GM19193 (cell line): ENCODE data around the gene KCNA5.

Source experiments
- POLR2A ChIP-seq: IDR thresholded peaks from 4 replicates; pipeline ENCODE4 v1.6.1; 2011; ENCODE audit not compliant: insufficient read depth, insufficient read length; ENCODE audit errors: extremely low read depth

The KCNA5 gene

GRCh38 chr12:5017638-5018348 is 25.9 kb upstream of the KCNA5 start:
- no peak for TF ChIP-seq POLR2A

DNA sequence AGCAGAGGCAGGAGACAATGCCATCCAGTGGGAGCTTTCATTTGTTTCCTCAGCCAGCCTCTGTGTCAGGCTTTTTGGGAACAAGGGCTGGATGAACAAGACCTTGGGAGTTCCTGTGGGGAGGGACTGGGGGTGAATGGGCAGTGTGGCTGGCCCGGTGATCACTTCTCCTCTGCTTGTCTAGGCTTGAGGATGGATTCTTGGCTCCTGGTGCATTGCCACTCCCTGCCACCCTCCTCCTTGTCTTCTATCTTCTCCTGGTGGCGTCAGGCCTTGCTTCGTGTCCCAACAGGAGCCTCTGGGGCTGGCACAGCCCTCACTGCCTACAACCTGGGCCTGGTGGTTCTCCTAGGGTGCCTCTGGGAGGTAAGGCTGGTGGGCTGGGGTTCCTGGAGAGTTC is 25.0 kb upstream of the KCNA5 start:
- no peak for TF ChIP-seq POLR2A

DNA sequence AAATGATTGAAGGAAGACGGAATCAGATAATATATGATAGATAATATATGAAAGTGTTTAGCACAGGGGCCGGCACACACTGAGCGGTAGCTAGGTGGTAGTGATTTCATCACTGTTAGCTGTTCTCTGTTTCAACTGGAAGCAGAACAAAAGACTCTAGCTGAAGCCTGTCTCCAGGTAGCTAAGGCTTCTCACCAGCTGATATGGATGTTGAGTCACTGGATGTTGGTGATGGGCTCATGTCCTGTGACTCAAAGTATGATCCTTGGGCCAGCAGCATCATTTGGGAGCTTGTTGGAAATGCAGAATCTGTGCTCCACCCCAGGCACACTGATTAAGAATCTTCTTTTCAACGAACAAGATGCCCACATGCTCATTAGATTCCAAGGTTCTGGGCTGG is 21.7 kb upstream of the KCNA5 start:
- no peak for TF ChIP-seq POLR2A

DNA sequence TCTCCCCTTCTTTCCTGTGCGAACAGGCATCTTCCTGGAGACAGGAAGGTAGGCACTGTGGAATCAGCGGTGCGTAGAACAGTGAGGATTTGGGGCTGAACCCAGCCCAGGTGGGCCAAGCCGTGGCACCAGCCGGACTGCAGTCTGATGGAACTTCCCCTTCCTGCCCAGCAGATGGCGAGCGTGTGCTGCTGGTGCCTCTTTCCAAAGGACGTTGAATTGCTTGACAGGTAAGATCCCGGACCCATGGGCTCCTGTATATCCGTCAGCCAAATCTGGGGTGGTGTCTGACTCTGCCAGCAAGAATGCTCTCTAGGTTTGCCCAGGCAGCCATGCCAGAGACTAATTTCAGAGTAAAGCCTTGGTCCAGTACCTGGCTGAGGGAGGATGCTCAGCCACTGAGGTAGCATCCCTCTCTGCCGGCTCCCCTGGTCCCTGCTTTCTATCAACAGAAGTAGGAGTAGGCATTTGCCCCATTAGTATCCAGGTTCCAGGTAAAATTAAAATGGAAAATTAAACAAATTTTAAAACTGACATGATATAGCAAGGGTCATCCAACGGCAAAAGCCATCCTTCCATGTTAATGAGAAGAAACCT is 21.1 kb upstream of the KCNA5 start:
- TF ChIP-seq POLR2A = no peak

GRCh38 chr12:5023842-5024241 is 19.8 kb upstream of the KCNA5 start:
- TF ChIP-seq POLR2A = no peak

DNA sequence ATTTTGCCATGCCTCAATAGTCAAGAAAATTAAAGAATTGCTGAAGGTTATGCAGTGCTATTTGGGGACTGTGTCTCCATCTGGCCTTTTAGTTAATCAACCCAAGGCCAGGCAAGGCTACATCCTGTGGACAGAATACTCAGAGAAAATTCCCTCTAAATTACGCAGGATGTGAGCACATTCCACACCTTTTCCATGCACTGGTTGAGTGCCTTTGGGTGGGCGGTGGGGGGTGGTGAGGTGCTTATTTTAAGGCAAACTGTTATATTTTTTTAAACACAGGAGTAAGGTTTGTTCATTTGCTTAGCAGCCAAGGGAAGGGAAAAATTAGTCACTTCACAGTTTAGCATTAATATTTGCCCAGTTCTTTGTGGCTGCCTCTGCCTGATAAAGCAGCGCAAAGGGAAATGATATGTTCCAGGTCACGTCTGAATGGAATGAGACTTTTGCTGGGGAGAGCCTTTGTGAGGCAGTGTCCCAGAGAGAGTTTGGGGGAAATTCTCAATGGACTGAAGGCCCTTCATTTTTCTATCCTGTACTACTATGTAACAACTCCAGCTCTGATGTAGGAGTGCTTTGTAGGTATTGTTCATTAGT is 17.2 kb upstream of the KCNA5 start:
- no peak for TF ChIP-seq POLR2A

GRCh38 chr12:5027046-5027821 is 16.4 kb upstream of the KCNA5 start:
- no peak for TF ChIP-seq POLR2A

GRCh38 chr12:5030066-5030465 is 13.6 kb upstream of the KCNA5 start:
- TF ChIP-seq POLR2A = no peak

GRCh38 chr12:5031242-5031641 is 12.4 kb upstream of the KCNA5 start:
- no peak for TF ChIP-seq POLR2A

DNA sequence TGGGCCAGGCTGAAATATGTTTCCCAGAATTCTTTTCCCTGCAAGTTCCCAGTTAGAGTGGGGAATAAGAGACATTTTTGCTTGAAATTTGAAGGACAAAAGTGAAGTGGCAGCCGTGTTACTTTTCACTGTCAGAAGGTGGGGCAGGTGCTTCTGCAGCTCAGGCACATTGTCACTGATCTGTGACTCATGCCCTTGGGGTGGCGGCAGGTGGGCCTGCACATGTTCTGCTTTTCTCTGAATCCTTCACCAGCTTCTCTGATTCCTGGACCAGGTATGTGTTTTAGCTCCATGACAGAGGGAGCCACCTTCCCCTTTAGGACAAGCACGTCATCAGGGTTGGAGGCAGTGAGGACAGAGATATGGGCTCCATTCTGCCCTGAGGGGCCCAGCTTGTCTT is 11.7 kb upstream of the KCNA5 start:
- TF ChIP-seq POLR2A = no peak

DNA sequence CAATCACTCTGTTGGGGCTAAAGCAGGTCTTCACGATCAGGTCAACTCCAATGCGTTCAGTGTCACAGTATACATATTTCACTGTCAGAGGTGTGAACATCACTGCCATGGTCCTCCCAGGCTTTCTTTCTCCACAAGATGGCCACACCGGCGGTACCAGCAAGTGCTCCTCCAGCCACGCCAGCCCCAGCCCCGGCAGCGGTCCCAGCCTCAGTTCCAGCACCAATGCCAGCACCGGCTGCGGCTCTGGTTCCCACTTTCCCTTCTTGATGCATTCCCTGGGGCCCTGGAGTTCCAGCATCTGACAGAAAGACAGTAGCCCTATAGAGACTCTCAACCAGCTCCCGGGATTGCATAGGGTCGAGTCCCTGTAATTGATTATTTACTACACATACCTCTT is 10.9 kb upstream of the KCNA5 start:
- no peak for TF ChIP-seq POLR2A

DNA sequence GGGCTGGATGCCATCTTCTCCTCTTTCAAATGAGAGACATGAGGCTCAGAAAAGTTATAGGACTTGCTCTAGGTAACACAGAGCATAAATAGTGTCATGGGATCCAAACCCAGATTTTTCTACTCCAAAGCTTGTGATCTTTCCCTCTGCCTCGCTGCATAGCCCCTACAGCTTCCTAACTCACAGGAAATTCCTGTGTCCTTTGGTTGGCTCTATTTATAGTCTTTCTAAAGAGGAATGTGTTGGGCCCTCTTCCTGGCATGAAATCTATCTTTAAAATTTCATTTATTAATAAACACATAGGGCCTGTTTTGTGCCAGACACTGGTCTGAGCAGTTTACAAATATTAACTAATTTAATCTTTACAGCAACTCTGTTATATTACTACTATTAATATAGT is 9.8 kb upstream of the KCNA5 start:
- TF ChIP-seq POLR2A = no peak

GRCh38 chr12:5034603-5035002 is 9.1 kb upstream of the KCNA5 start:
- TF ChIP-seq POLR2A = no peak

GRCh38 chr12:5035618-5036017 is 8.1 kb upstream of the KCNA5 start:
- TF ChIP-seq POLR2A = no peak

DNA sequence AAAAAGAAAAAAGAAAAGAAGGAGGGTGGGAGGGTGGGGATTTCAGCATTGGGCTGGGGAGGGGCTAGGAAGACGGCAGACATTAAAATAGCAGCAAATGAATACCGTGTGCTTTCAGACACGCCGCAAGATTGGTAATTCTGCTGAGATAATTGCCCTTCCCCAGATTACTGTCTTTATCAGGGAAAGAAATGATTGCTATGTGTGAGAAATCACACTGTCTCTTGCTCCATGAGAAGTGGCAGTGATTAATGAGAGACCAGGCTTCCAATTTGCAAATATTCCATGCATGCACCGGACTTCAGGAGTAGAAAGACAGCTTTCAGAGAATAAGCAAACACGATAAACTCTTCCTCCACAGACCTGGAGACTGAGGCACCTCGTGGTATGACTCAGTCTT is 7.6 kb upstream of the KCNA5 start:
- no peak for TF ChIP-seq POLR2A
